Lung (tissue), 12 donors: ENCODE results near the gene ADAMTS17. TPM values are rescaled to one million over a fixed set of nuclear protein-coding genes. Genes with fewer than 3 reads are reported as not detected.
A peak's percentile ranks its signal among the peaks of the same experiment; 100 is the strongest.
"Not testable (repeated sequence)": the region's sequence is repeated elsewhere in the genome, so short reads cannot be mapped to it uniquely, and the experiment has no call there.

Experiments used
- ATAC-seq: fragments of 200-7000 bp; cut with Tn5 transposase; one replicate; pipeline ENCODE4 v1.9.1; 2020; ENCODE audit warnings: moderate number of reproducible peaks; ENCODE audit not compliant: insufficient read depth, low FRiP score
- DNase-seq, 3 donors: peaks; one replicate each; pipeline ENCODE4 v3.0.0-alpha.2; 2013 to 2017
- H3K27ac ChIP-seq, 2 donors: one replicate each; pipeline ENCODE4 v1.5.1; 2013; ENCODE audit warnings: mild to moderate bottlenecking in 2 of 2, moderate library complexity in 2 of 2, control low read depth in 1 of 2, inconsistent platforms in 1 of 2, low read depth in 1 of 2, low read length in 1 of 2
- H3K27me3 ChIP-seq, 3 donors: one replicate each; pipeline ENCODE4 v1.5.1; 2013; ENCODE audit warnings: low read length in 2 of 3; ENCODE audit not compliant: control insufficient read depth in 3 of 3, insufficient read depth in 3 of 3
- H3K36me3 ChIP-seq, 4 donors: one replicate each; pipeline ENCODE4 v1.5.1; 2013; ENCODE audit warnings: low read length in 4 of 4, mild to moderate bottlenecking in 1 of 4, moderate library complexity in 1 of 4; ENCODE audit not compliant: control insufficient read depth in 4 of 4, insufficient read depth in 4 of 4
- H3K4me1 ChIP-seq, 5 donors: one replicate each; pipeline ENCODE4 v1.5.1; 2013; ENCODE audit warnings: low read length in 5 of 5, mild to moderate bottlenecking in 2 of 5, moderate library complexity in 1 of 5; ENCODE audit not compliant: control insufficient read depth in 5 of 5, insufficient read depth in 5 of 5
- H3K4me3 ChIP-seq: one replicate; pipeline ENCODE4 v1.5.1; 2013; ENCODE audit warnings: mild to moderate bottlenecking, control low read depth, moderate library complexity
- H3K9ac ChIP-seq, 2 donors: one replicate each; pipeline ENCODE4 v1.5.1; 2013; ENCODE audit warnings: low read length in 2 of 2, control low read depth in 1 of 2; ENCODE audit not compliant: insufficient read depth in 1 of 2
- H3K9me3 ChIP-seq, 4 donors: one replicate each; pipeline ENCODE4 v1.5.1; 2013; ENCODE audit warnings: low read length in 3 of 4, mild to moderate bottlenecking in 1 of 4, moderate library complexity in 1 of 4; ENCODE audit not compliant: control insufficient read depth in 4 of 4, insufficient read depth in 3 of 4
- CTCF ChIP-seq: IDR thresholded peaks from 2 replicates; pipeline ENCODE4 v1.5.1; 2012; ENCODE audit warnings: mild to moderate bottlenecking; ENCODE audit errors: control extremely low read depth, extremely low read depth
- WGBS, 2 donors: extraction: QIAGEN DNeasy Blood & Tissue Kit; methylation state at CpG; one replicate each; pipeline ENCODE4 v1.1.7; 2013; 5-methylcytosine and 5-hydroxymethylcytosine counted together
- polyA plus RNA-seq, 2 donors: library from polyadenylated mRNA; stranded (reverse); fragments of 200-250 nt; gene quantifications; one replicate each; pipeline ENCODE4 v1.2.1, GENCODE V29; 2013
- total RNA-seq, 2 donors: library from RNA; depleted of rRNA in 1 of 2; stranded (reverse); fragments of >200 nt in 1 of 2; gene quantifications; one replicate each; pipeline ENCODE4 v1.2.1, GENCODE V29; 2014 to 2021
- donor health status: control.
- donor health status: control.
- donor health status: Bipolar disorder and iron deficiency.
- donor health status: healthy.
- donor health status: DM: yes; HTN: yes; CAD: no.

Gene ADAMTS17
- total and polyA plus RNA-seq, 4 donors: 0.47 to 6.6 (median 2.2) TPM

DNA sequence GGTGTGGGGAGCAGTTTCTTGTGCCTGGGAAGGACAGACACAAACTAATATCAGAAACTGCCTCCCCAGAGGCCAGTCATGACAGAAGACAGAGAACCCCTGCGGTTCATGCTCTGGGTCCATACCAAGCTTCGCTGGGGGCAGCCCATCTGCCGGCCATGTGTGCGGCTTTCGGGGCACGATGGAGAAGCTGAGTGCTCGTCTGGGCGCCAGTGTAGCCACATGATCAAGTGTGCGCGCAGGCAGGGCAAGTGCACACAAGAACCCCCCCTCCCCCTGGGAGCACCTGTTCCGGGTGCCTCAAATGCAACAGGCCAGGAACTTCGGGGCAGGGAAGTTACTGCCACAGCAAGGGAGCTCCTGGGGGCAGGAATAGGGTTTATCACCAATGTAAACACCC, 1.8 kb downstream of the ADAMTS17 start:
- no peak for DNase-seq
- Histone ChIP-seq H3K4me3 (no peak overlapping the region), H3K27ac (no peak overlapping the region), H3K4me1 (peaks cover 0 to 16% (median 4%) of the 10 kb centered on the region in 5 donors), H3K27me3 (peaks cover 0 to 14% (median 4%) of the 10 kb centered on the region in 3 donors), H3K36me3 (no peaks in the 10 kb centered on the region), H3K9ac (no peak overlapping the region), H3K9me3 (no peaks in the 10 kb centered on the region)
- no peak for ATAC-seq
- no peak for TF ChIP-seq CTCF
- WGBS, 2 donors: 91 to 93% methylated on average over 12 of the region's 12 CpGs

- peaks cover 0 to 14% (median 4%) of the 10 kb centered on the region in 3 donors for H3K27me3 ChIP-seq
- H3K27ac ChIP-seq, H3K36me3 ChIP-seq, ATAC-seq, H3K4me3 ChIP-seq, DNase-seq, H3K9me3 ChIP-seq, H3K9ac ChIP-seq: not testable (repeated sequence)
- H3K4me1 ChIP-seq: peaks cover 0 to 16% (median 4%) of the 10 kb centered on the region in 5 donors
- WGBS, 2 donors: 79 to 80% methylated on average over 6 to 7 of the region's 7 CpGs
These were observed 2.3 kb downstream of the ADAMTS17 start for GRCh38 chr15:100339451-100339850.

DNA sequence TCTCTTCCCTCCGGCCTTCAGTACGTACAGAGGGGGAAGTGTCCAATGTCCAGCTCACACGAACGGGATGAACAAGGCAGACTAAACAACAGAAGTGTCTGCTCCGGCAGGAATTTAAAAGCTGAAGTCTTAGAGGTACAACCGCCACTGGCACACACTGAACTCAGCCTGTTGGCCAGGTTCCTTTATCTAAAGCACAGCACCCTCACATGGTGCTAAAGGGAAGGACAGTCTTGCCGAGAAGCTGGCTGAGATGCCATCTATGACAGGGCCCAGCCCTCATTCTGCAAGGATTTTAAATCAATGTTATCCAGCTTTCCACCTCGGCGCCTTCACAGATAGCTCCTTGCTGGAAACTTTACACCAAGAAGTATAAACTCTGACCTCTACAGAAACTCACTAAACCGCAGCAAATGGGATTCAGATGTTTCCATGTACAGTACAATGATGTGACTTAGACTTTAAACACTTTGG, 2.8 kb downstream of the ADAMTS17 start:
- Histone ChIP-seq H3K36me3 (no peaks in the 10 kb centered on the region), H3K9ac (no peak overlapping the region), H3K4me3 (no peak overlapping the region), H3K27me3 (peaks cover 0 to 14% (median 4%) of the 10 kb centered on the region in 3 donors), H3K4me1 (peaks cover 0 to 16% (median 4%) of the 10 kb centered on the region in 5 donors), H3K27ac (no peak overlapping the region), H3K9me3 (no peaks in the 10 kb centered on the region)
- 23 to 29% methylated on average over 10 of the region's 10 CpGs for WGBS, 2 donors
- ATAC-seq (no peak), DNase-seq (peak; percentile 77 to 89 (median 87))
- TF ChIP-seq CTCF: peak; percentile 31

- no peak for ATAC-seq
- Histone ChIP-seq H3K27me3 (peaks cover 0 to 14% (median 4%) of the 10 kb centered on the region in 3 donors), H3K27ac (no peak overlapping the region), H3K4me3 (no peak overlapping the region), H3K4me1 (peaks cover 0 to 16% (median 4%) of the 10 kb centered on the region in 5 donors), H3K36me3 (no peaks in the 10 kb centered on the region), H3K9me3 (no peaks in the 10 kb centered on the region), H3K9ac (no peak overlapping the region)
- no peak for DNase-seq
- WGBS, 2 donors: 87 to 88% methylated on average over 10 of the region's 10 CpGs
- no peak for TF ChIP-seq CTCF
These were observed 3.5 kb downstream of the ADAMTS17 start for GRCh38 chr15:100338247-100338646.
